K562 (cell line): ENCODE measurements around the gene MLST8. TPM values are rescaled to one million over a fixed set of nuclear protein-coding genes. Genes with fewer than 3 reads are reported as not detected.

ENCODE experiments used
- CHD2 ChIP-seq: IDR thresholded peaks from 2 replicates; pipeline ENCODE4 v1.6.1; 2011; ENCODE audit warnings: low read depth, low read length
- COPS2 ChIP-seq: fragments of 450-650 bp; conservative IDR thresholded peaks from 2 replicates; pipeline ENCODE4 v1.6.1; 2016; ENCODE audit warnings: mild to moderate bottlenecking, moderate library complexity
- E2F3 ChIP-seq: fragments of 250-450 bp; sonication (Bioruptor Pico); IDR thresholded peaks from 2 replicates; pipeline ENCODE4 v1.4.0; 2020; ENCODE audit warnings: mild to moderate bottlenecking
- HDAC1 ChIP-seq, 2 experiments: fragments of 450-650 bp; IDR thresholded peaks; 2 replicates each; pipeline ENCODE4 v1.6.1; 2016 to 2017; ENCODE audit warnings: inconsistent platforms in 1 of 2, mild to moderate bottlenecking in 1 of 2, moderate library complexity in 1 of 2
- KLF13 ChIP-seq: fragments of 450-650 bp; IDR thresholded peaks from 2 replicates; pipeline ENCODE4 v1.6.1; 2016; ENCODE audit warnings: missing genetic modification characterization, low read depth, mild to moderate bottlenecking, missing compliant biosample characterization, moderate library complexity, borderline replicate concordance
- LEF1 ChIP-seq: fragments of 450-650 bp; IDR thresholded peaks from 2 replicates; pipeline ENCODE4 v1.6.1; 2016; ENCODE audit warnings: mild to moderate bottlenecking
- NR2C2 ChIP-seq, 2 experiments: fragments of 200-800 bp in 1 of 2; sonication (Bioruptor generic) in 1 of 2; sonication (generic) in 1 of 2; formaldehyde crosslinking in 1 of 2; IDR thresholded peaks; 2 replicates each; pipeline versions ENCODE4 v1.6.1 to v1.8.0; 2016 to 2022; ENCODE audit warnings: mild to moderate bottlenecking in 1 of 2, missing compliant biosample characterization in 1 of 2, missing genetic modification characterization in 1 of 2, missing genetic modification reagents in 1 of 2
- POU5F1 ChIP-seq: fragments of 150-350 bp; IDR thresholded peaks from 2 replicates; pipeline ENCODE4 v1.6.1; 2014; ENCODE audit warnings: borderline replicate concordance, low read length, low read depth, mild to moderate bottlenecking; ENCODE audit not compliant: partially characterized antibody
- SMAD3 ChIP-seq: fragments of 450-650 bp; formaldehyde crosslinking; conservative IDR thresholded peaks from 2 replicates; pipeline ENCODE4 v1.4.0; 2020; ENCODE audit warnings: mild to moderate bottlenecking
- SMAD4 ChIP-seq: fragments of 250-450 bp; sonication (Bioruptor Pico); conservative IDR thresholded peaks from 2 replicates; pipeline ENCODE4 v1.8.0; 2021; ENCODE audit warnings: inconsistent platforms, mild to moderate bottlenecking, moderate library complexity
- SRSF3 ChIP-seq: fragments of 200-400 bp; formaldehyde crosslinking; IDR thresholded peaks from 2 replicates; pipeline ENCODE4 v1.6.1; 2016; ENCODE audit warnings: mild to moderate bottlenecking, low read length, moderate library complexity; ENCODE audit not compliant: insufficient read depth
- TCFL5 ChIP-seq: fragments of 250-450 bp; sonication (Bioruptor Pico); conservative IDR thresholded peaks from 2 replicates; pipeline ENCODE4 v1.6.1; 2021; ENCODE audit warnings: mild to moderate bottlenecking, moderate library complexity, matching md5 sums
- ZBED1 ChIP-seq: IDR thresholded peaks from 2 replicates; pipeline ENCODE4 v1.6.1; 2014
- ZBTB40 ChIP-seq, 2 experiments: fragments of 450-650 bp in 1 of 2; sonication (generic) in 1 of 2; formaldehyde crosslinking in 1 of 2; IDR thresholded peaks; 2 replicates each; pipeline versions ENCODE4 v1.7.1 to v1.9.0; 2016 to 2022; ENCODE audit warnings: inconsistent platforms in 1 of 2, mild to moderate bottlenecking in 1 of 2, missing genetic modification reagents in 1 of 2
- ZNF224 ChIP-seq: sonication (generic); formaldehyde crosslinking; IDR thresholded peaks from 2 replicates; pipeline ENCODE4 v1.8.0; 2022; ENCODE audit warnings: mild to moderate bottlenecking, missing genetic modification reagents
- ZNF239 ChIP-seq: fragments of 250-450 bp; sonication (Bioruptor Pico); IDR thresholded peaks from 2 replicates; pipeline ENCODE4 v1.4.0; 2020; ENCODE audit warnings: mild to moderate bottlenecking
- ZNF395 ChIP-seq: fragments of 200-800 bp; sonication (Bioruptor generic); IDR thresholded peaks from 2 replicates; pipeline ENCODE4 v1.6.1; 2017; ENCODE audit warnings: missing genetic modification characterization, missing compliant biosample characterization
- polyA plus RNA-seq, 8 experiments: library from polyadenylated mRNA; depleted of rRNA in 4 of 8; stranded (reverse) in 5 of 8; unstranded in 3 of 8; fragments of >200 nt; fragmentation: Nextera tagmentation in 2 of 8; fragmentation: Illumina TruSeq in 1 of 8; extraction: Ambion mirVana in 2 of 8; extraction: Trizol in 1 of 8; gene quantifications; 2 replicates each; pipeline versions ENCODE4 v1.2.1 to v1.2.3, GENCODE V29; 2011 to 2014; ENCODE audit warnings: inconsistent platforms in 1 of 8, missing spikeins in 1 of 8
- total RNA-seq, 7 experiments: library from RNA; depleted of rRNA in 6 of 7; stranded (reverse); fragments of >200 nt in 6 of 7; fragmentation: Illumina TruSeq in 2 of 7; extraction: Trizol in 2 of 7; gene quantifications; 2 replicates each; pipeline versions ENCODE4 v1.2.1 to v1.2.3, GENCODE V29; 2011 to 2021; ENCODE audit warnings: low replicate concordance in 1 of 7

Gene MLST8
- total and polyA plus RNA-seq, 9 of the 15 experiments (the other 6 are each of a cell fraction or from before 2014, with no cell fraction given) = 1.5 to 116 (median 43.3) TPM

- TF ChIP-seq ZBTB40 (IDR thresholded peaks at IDR 0.05) = no peak; the same call in 1 of the 2 replicates
- TF ChIP-seq ZBTB40 (CRISPR knock-in tag; IDR thresholded peaks at IDR 0.05) = no peak
- TF ChIP-seq TCFL5 = no peak
- TF ChIP-seq SRSF3 = no peak
- peak; percentile 44; the same call in 1 of the 2 replicates for TF ChIP-seq SMAD4 (CRISPR knock-in tag)
- TF ChIP-seq KLF13 (tag) = peak; percentile 71; the same call in 1 of the 2 replicates
- TF ChIP-seq SMAD3 = no peak
- TF ChIP-seq ZBED1 = no peak
- TF ChIP-seq POU5F1 = peak; percentile 65
- 0 out of 2 replicates have a peak, but pooled peaks have one; percentile 70 for TF ChIP-seq ZNF395 (CRISPR knock-in tag)
- no peak for TF ChIP-seq CHD2
- no peak for TF ChIP-seq COPS2
- no peak for TF ChIP-seq ZNF224
- peak in 1 of 2 experiments; percentile 72; a peak in 2 of 4 replicates for TF ChIP-seq HDAC1 (IDR thresholded peaks at IDR 0.05)
- peak; percentile 77 for TF ChIP-seq NR2C2 (CRISPR knock-in tag; IDR thresholded peaks at IDR 0.05)
- TF ChIP-seq NR2C2 (tag; IDR thresholded peaks at IDR 0.05) = peak; percentile 96
- peak; percentile 77; the same call in 1 of the 2 replicates for TF ChIP-seq E2F3 (CRISPR knock-in tag)
- no peak for TF ChIP-seq ZNF239
- no peak for TF ChIP-seq LEF1
These were observed 46.2 kb downstream of the MLST8 start, which contains the start of gene ECI1 (continued) for GRCh38 chr16:2251296-2252111.
